H7 (cell line): ENCODE results near the gene SMPDL3B. TPM values are rescaled to one million over a fixed set of nuclear protein-coding genes. Genes with fewer than 3 reads are reported as not detected.
A peak's percentile ranks its signal among the peaks of the same experiment; 100 is the strongest.

Experiments used
- DNase-seq: peaks from one replicate; pipeline ENCODE4 v3.0.0; 2012
- H3K27me3 ChIP-seq: 2 replicates; pipeline ENCODE4 v1.6.0; 2011; ENCODE audit warnings: mild to moderate bottlenecking, low read length; ENCODE audit not compliant: control insufficient read depth, insufficient read depth
- H3K36me3 ChIP-seq: replicated peaks from 2 replicates; pipeline ENCODE4 v1.5.1; 2011; ENCODE audit warnings: low read length; ENCODE audit not compliant: control insufficient read depth, insufficient read depth
- H3K4me3 ChIP-seq: 2 replicates; pipeline ENCODE4 v1.5.1; 2011; ENCODE audit warnings: low read depth, mild to moderate bottlenecking, control low read depth, low read length, moderate library complexity; ENCODE audit not compliant: insufficient read depth
- total RNA-seq: library from RNA; depleted of rRNA; stranded (reverse); fragments of >200 nt; shearing (Covaris generic); gene quantifications from 2 replicates; pipeline ENCODE4 v1.2.3, GENCODE V29; 2014

SMPDL3B gene
- total RNA-seq, 1 experiment from 2014 or later, result 14.8 TPM

DNA sequence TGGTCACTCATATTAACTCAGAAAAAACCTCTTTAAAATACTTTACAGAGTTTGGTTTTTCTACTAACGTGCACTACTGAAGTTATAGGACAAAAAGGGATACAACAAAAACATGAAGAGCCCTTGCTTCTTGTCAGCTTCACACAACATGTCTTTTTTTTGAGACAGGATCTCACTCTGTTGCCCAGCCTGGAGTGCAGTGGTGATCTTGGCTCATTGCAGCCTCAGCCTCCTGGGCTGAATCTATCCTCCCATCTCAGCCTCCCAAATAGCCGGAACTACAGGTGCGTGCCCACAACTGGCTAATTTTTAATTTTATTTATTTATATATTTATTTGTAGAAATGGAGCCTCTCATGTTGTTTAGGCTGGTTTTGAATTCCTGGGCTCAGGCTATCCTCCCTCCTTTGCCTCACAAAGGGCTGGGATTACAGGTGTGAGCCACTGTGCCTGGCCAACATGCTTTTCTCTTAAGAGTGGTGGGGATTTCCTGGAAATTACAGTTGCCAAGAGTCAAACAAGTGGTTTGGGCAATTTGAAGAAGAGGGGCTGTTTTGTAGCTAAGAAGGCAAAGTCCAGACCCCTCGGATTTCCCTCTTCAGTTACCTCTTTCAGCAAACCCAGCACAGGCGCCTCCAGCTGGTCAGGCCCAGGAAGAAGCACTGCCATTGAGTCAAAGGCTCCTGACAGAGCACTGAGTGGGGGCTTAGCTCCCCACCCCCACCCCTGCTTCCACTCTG lies 6.4 kb upstream of the SMPDL3B start:
- H3K27me3 ChIP-seq, result no peaks in the 10 kb centered on the region
- H3K4me3 ChIP-seq, result no peak overlapping the region
- peak; percentile 53 for DNase-seq
- H3K36me3 ChIP-seq, result no peaks in the 10 kb centered on the region

GRCh38 chr1:27931184-27931583 lies 3.6 kb upstream of the SMPDL3B start:
- no peak for DNase-seq
- Histone ChIP-seq H3K27me3 (peaks cover 2% of the 10 kb centered on the region), H3K4me3 (no peak overlapping the region), H3K36me3 (no peaks in the 10 kb centered on the region)

GRCh38 chr1:27931759-27932158 lies 3.0 kb upstream of the SMPDL3B start:
- H3K4me3 ChIP-seq, result no peak overlapping the region
- peaks cover 2% of the 10 kb centered on the region for H3K27me3 ChIP-seq
- H3K36me3 ChIP-seq, result no peaks in the 10 kb centered on the region
- DNase-seq, result no peak

DNA sequence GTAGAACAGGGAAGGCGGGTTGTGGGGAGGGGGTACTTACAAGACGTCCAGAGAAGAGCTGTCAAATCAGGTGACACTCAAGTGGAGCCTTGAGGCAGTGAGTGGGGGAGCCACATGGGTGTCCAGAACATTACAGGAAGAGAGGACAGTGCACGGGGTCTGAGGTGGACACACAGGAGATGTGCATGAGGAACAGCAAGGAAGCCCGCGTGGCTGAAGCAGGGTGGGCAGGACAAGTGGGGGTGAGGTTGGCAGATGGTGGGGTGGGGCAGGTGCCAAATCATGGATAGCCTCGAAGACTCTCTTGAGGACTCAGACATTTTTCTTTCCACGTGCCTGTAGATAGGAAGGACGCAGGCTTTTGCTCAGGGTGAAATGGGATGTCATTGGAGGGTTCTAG lies 921 bp downstream of the SMPDL3B start:
- peaks cover 2% of the 10 kb centered on the region for H3K27me3 ChIP-seq
- no peak for DNase-seq
- H3K4me3 ChIP-seq, result peak overlapping the region; percentile 52; the same call in 1 of the 2 replicates
- H3K36me3 ChIP-seq, result no peaks in the 10 kb centered on the region

DNA sequence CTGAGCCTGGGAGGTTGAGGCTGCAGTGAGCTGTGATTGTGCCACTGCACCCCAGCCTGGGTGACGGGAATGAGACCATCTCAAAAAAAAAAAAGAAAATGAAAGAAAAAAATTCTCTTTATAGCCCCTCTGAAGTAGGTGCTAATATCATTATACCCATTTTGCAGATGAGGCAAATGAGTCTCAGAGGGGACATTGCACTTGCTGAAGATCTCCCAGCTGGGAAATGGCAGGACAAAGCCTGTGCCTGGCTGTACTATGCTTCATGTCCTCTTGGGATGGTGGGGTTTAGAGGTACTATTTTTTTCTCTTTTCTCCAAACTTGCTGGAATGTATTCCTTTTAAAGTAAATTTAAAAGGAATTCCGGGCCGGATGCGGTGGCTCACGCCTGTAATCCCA lies 1.6 kb downstream of the SMPDL3B start:
- Histone ChIP-seq H3K36me3 (no peaks in the 10 kb centered on the region), H3K27me3 (peaks cover 2% of the 10 kb centered on the region), H3K4me3 (no peak overlapping the region)
- no peak for DNase-seq

DNA sequence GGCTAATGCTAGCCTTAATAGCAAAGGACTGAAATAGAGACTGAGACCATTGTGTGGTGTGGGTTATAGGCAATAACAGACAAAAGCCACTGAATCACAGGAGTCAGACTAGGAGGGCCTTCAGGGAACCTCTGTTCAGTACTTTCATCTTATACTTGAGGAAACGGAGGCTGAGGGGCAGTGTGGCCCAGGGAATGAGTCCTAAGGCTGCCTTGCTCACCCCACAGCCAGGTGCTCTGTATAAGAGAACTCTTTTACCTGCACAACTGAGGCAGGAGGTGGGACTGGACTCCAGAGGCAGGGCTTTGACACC lies 2.7 kb downstream of the SMPDL3B start:
- Histone ChIP-seq H3K27me3 (peaks cover 2% of the 10 kb centered on the region), H3K4me3 (no peak overlapping the region), H3K36me3 (no peaks in the 10 kb centered on the region)
- no peak for DNase-seq

GRCh38 chr1:27938488-27938887 lies 3.7 kb downstream of the SMPDL3B start:
- Histone ChIP-seq H3K36me3 (no peaks in the 10 kb centered on the region), H3K4me3 (no peak overlapping the region), H3K27me3 (peaks cover 2% of the 10 kb centered on the region)
- DNase-seq, result no peak

GRCh38 chr1:27940297-27940696 lies 5.5 kb downstream of the SMPDL3B start:
- Histone ChIP-seq H3K36me3 (peaks cover 1% of the 10 kb centered on the region), H3K27me3 (peaks cover under 1% of the 10 kb centered on the region), H3K4me3 (no peak overlapping the region)
- peak; percentile 85 for DNase-seq

DNA sequence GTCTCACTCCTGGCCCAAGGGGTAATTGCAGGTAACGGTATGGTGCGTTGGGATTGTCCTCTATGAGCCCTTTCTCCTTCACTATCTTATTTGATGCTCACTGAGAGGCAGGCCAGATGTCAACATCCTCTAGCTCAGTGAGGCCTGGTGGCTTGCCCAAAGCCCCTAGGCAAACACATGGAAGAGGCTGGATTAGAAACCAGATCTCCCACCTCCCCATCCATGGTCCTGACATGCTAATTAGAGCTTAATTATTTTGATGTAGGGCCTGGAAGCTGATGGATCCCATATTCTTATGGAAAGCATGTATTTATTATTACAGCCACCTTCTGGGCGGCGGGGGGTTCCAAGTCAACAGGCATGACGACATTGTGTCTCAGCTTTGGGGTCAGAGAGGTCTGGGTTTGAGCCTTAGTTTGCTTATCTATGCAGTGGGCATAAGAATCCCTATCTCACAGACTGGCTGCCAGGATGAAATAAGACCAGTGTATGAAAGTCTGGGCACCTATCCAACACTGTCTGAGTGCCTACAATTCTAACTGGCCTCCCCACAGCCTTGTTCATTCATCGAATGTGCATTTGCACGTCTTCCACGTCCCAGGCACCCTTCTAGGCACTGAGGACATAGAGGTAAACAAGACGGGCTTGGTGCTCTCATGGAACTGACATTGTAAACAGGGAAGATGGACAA lies 6.2 kb downstream of the SMPDL3B start:
- Histone ChIP-seq H3K27me3 (no peaks in the 10 kb centered on the region), H3K4me3 (no peak overlapping the region), H3K36me3 (peaks cover 2% of the 10 kb centered on the region)
- DNase-seq, result no peak

DNA sequence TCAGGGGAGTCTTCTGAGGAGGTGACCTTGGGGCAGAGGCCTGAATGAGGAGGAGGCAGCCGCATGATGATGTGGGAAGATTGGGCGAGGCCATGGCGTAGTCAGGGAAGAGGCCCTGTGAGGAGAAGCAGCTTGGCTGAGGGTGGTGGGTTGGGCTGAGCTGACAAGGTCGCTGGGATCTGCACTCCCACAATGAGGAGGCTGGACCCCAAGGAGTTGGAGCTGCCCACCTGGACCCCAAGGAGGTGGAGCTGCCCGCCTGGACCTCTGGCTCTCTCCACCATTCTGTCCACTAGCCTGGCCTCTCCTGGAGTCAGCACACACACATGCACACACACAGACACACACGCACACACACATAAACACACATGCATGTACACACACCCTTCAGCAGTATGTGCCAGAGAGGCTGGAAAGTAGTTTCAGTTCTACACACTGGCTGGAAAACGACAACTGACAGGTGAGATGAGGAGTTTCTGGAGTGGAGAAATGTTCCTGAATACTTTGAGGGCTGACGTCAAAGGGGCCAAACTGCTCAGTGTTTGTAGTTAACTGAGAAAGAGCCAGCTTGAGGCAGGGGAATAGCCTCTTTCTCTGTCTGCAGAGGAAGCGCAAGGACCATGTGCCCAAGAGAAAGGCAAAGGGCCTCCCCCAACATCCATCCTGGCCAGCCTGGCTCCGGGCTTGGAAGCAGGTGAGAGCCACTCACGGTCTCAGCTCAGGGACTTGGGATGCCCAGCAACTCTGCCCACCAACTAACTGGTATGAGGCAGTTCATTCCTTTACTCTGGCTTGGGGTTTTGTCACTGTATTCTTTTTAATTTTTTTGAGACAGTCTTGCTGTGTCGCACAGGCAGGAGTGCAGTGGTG lies 7.1 kb downstream of the SMPDL3B start:
- Histone ChIP-seq H3K36me3 (peaks cover 2% of the 10 kb centered on the region), H3K27me3 (no peaks in the 10 kb centered on the region), H3K4me3 (no peak overlapping the region)
- DNase-seq, result no peak

DNA sequence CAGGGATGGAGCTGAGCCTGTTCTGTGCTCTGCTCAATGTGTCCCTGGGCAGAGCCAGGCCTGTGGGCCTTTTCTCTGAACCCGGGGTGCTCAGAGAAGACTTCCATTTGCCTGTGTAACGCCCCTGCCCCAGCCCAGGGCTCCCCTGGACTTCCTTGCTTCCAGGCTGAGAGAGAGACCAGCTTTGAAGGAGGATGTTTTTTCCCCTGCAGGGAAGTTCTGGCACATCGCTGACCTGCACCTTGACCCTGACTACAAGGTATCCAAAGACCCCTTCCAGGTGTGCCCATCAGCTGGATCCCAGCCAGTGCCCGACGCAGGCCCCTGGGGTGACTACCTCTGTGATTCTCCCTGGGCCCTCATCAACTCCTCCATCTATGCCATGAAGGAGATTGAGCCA lies 10.2 kb downstream of the SMPDL3B start:
- no peak overlapping the region for H3K4me3 ChIP-seq
- peaks cover 8% of the 10 kb centered on the region for H3K36me3 ChIP-seq
- DNase-seq, result no peak
- no peaks in the 10 kb centered on the region for H3K27me3 ChIP-seq

DNA sequence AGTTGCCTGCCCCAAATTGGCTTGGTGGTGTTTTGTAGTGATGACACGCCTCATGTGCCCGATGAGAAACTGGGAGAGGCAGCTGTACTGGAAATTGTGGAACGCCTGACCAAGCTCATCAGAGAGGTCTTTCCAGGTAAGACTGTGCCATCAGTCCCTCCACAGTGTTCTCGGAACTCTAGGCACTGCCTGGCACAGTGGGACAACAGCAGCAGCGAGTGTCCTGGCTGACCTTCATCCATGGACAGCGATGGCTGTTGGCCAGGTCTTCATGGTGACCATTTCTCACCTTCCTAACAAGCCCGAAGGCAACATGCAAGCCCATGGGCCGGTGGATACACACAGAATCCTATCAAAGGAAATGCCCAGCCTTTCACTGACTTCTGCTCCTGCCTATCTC lies 14.2 kb downstream of the SMPDL3B start:
- no peak for DNase-seq

GRCh38 chr1:27951396-27951795 lies 16.6 kb downstream of the SMPDL3B start:
- H3K27me3 ChIP-seq, result no peaks in the 10 kb centered on the region
- H3K4me3 ChIP-seq, result no peak overlapping the region
- no peak for DNase-seq
- H3K36me3 ChIP-seq, result peaks cover 10% of the 10 kb centered on the region

More for the DNA sequence above, 14.2 kb downstream of the SMPDL3B start:
- H3K36me3 ChIP-seq, result peaks cover 11% of the 10 kb centered on the region
- no peak overlapping the region for H3K4me3 ChIP-seq
- H3K27me3 ChIP-seq, result no peaks in the 10 kb centered on the region

- no peak overlapping the region for H3K4me3 ChIP-seq
- no peak for DNase-seq
- peaks cover 10% of the 10 kb centered on the region for H3K36me3 ChIP-seq
- H3K27me3 ChIP-seq, result no peaks in the 10 kb centered on the region
Observed at GRCh38 chr1:27952147-27952546, 17.3 kb downstream of the SMPDL3B start.

- DNase-seq, result no peak
- H3K36me3 ChIP-seq, result peaks cover 7% of the 10 kb centered on the region
- no peak overlapping the region for H3K4me3 ChIP-seq
- H3K27me3 ChIP-seq, result no peaks in the 10 kb centered on the region
Observed at GRCh38 chr1:27954186-27954585, 19.4 kb downstream of the SMPDL3B start.
